ENCODE data around the gene ILK. TPM values are rescaled to one million over a fixed set of nuclear protein-coding genes. Genes with fewer than 3 reads are reported as not detected.

The ILK gene
- total RNA-seq, 4 donors from 2014 or later = 159 to 211 (median 169) TPM

- in situ Hi-C loops (cut with MboI; ENCODE audit: low pct_ligation_motif_present in 1 of 4, low pct_unique_long_range_greater_than_20kb in 1 of 4, low sequenced_read_pairs in 3 of 4) = loop anchor here in 1 of 4 donors (5.0 kb wide), 1 partner anchor 65 kb away; the partner anchor contains the start of gene MRPL17
- 89% methylated on average over 5 of the region's 5 CpGs; no CpG with 5 or more reads in 1 of the 2 donors for WGBS, 2 donors (ENCODE audit: low coverage in 1 of 2)
- H3K27ac ChIP-seq = peak overlapping the region; percentile 88 to 91 (median 91)
Measured at GRCh38 chr11:6617315-6617781, 13.8 kb downstream of the ILK start.

GRCh38 chr11:6618117-6619003 lies 14.8 kb downstream of the ILK start:
- Histone ChIP-seq H3K27ac (peak overlapping the region; percentile 88 to 91 (median 91)), H3K4me1 (peaks cover 4 to 30% (median 20%) of the 10 kb centered on the region in 4 donors), H3K4me3 (peak overlapping the region; percentile 48 to 93 (median 65)), H3K9me3 (no peaks in the 10 kb centered on the region), H3K36me3 (no peaks in the 10 kb centered on the region), H3K27me3 (no peaks in the 10 kb centered on the region)
- in situ Hi-C loops (cut with MboI; ENCODE audit: low pct_ligation_motif_present in 1 of 4, low pct_unique_long_range_greater_than_20kb in 1 of 4, low sequenced_read_pairs in 3 of 4) = loop anchor here in 1 of 4 donors (5.0 kb wide), 1 partner anchor 64 kb away; the partner anchor contains the start of gene MRPL17
- TF ChIP-seq EP300 (IDR thresholded peaks at IDR 0.05; ENCODE audit: low read depth) (no peak), POLR2A (IDR thresholded peaks at IDR 0.05) (peak; percentile 40), CTCF (IDR thresholded peaks at IDR 0.05) (no peak), POLR2AphosphoS5 (IDR thresholded peaks at IDR 0.05) (peak; percentile 35 to 51 (median 48))
- DNase-seq = peak; percentile 49
- intact Hi-C loops (cut with DNase I; ENCODE audit: low total_unique reads) = no loop called here
- WGBS, 2 donors (ENCODE audit: low coverage in 1 of 2) = 7 to 22% methylated on average over 7 to 15 of the region's 15 CpGs

More at GRCh38 chr11:6617315-6617781, 13.8 kb downstream of the ILK start:
- Histone ChIP-seq H3K27me3 (no peaks in the 10 kb centered on the region), H3K4me3 (peak overlapping the region in 1 of 4 donors; percentile 93), H3K36me3 (no peaks in the 10 kb centered on the region), H3K9me3 (no peaks in the 10 kb centered on the region), H3K4me1 (peaks cover 4 to 36% (median 27%) of the 10 kb centered on the region in 4 donors)
- TF ChIP-seq CTCF (IDR thresholded peaks at IDR 0.05) (no peak), EP300 (IDR thresholded peaks at IDR 0.05; ENCODE audit: low read depth) (no peak), POLR2A (IDR thresholded peaks at IDR 0.05) (no peak), POLR2AphosphoS5 (IDR thresholded peaks at IDR 0.05) (no peak)
- DNase-seq = no peak
- intact Hi-C loops (cut with DNase I; ENCODE audit: low total_unique reads) = no loop called here

- Histone ChIP-seq H3K36me3 (no peaks in the 10 kb centered on the region), H3K9me3 (no peaks in the 10 kb centered on the region), H3K27me3 (no peaks in the 10 kb centered on the region), H3K4me3 (peak within 1 kb of the TSS; percentile 48 to 93 (median 65)), H3K27ac (peak within 1 kb of the TSS; percentile 88 to 91 (median 91)), H3K4me1 (peaks cover 4 to 24% (median 17%) of the 10 kb centered on the region in 4 donors)
- intact Hi-C loops (cut with DNase I; ENCODE audit: low total_unique reads) (no loop called here), in situ Hi-C loops (cut with MboI; ENCODE audit: low pct_ligation_motif_present in 1 of 4, low pct_unique_long_range_greater_than_20kb in 1 of 4, low sequenced_read_pairs in 3 of 4) (loop anchor here in 1 of 4 donors (5.0 kb wide), 1 partner anchor 63 kb away; the partner anchor contains the start of gene MRPL17)
- 0% methylated on average over 5 to 16 of the region's 16 CpGs for WGBS, 2 donors (ENCODE audit: low coverage in 1 of 2)
- peak; percentile 95 for DNase-seq
- TF ChIP-seq CTCF (IDR thresholded peaks at IDR 0.05) = no peak
- no peak for TF ChIP-seq EP300 (IDR thresholded peaks at IDR 0.05; ENCODE audit: low read depth)
- TF ChIP-seq POLR2A (IDR thresholded peaks at IDR 0.05) = peak; percentile 85
- peak; percentile 94 to 97 (median 96) for TF ChIP-seq POLR2AphosphoS5 (IDR thresholded peaks at IDR 0.05)
Measured at GRCh38 chr11:6619004-6619745, 15.6 kb downstream of the ILK start, which contains the start of gene TPP1. Gene TPP1 (minus strand): TSS chr11:6619422. CDS start chr11:6619400, 22 bp downstream.
